DOHH2 (cell line): ENCODE data around the gene KLHDC1.
"Not testable (repeated sequence)": the region's sequence is repeated elsewhere in the genome, so short reads cannot be mapped to it uniquely, and the experiment has no call there.

Source experiments
- H3F3A ChIP-seq: fragments of 200-600 bp; sonication (generic), shearing (Covaris generic); 2 replicates; pipeline ENCODE4 v1.6.0; 2016; ENCODE audit warnings: antibody characterized with exemption, mild to moderate bottlenecking; ENCODE audit not compliant: control insufficient read depth, insufficient read depth
- H3K27ac ChIP-seq: fragments of 200-600 bp; sonication (generic); 2 replicates; pipeline ENCODE4 v1.5.1; 2014; ENCODE audit warnings: low read depth, mild to moderate bottlenecking, low read length, moderate library complexity
- H3K27me3 ChIP-seq: fragments of 200-600 bp; sonication (generic); 2 replicates; pipeline ENCODE4 v1.6.1; 2014; ENCODE audit warnings: mild to moderate bottlenecking, low read length, mixed read lengths; ENCODE audit not compliant: control insufficient read depth
- H3K36me3 ChIP-seq: fragments of 200-600 bp; sonication (generic); 2 replicates; pipeline ENCODE4 v1.6.1; 2014; ENCODE audit warnings: mild to moderate bottlenecking, low read length, moderate library complexity, mixed read lengths; ENCODE audit not compliant: control insufficient read depth
- H3K4me1 ChIP-seq: fragments of 200-600 bp; sonication (generic); 2 replicates; pipeline ENCODE4 v1.6.1; 2014; ENCODE audit warnings: mild to moderate bottlenecking, low read length, mixed read lengths; ENCODE audit not compliant: control insufficient read depth
- H3K4me2 ChIP-seq: fragments of 200-600 bp; sonication (generic); 2 replicates; pipeline ENCODE4 v1.6.0; 2014; ENCODE audit warnings: mild to moderate bottlenecking, low read length, moderate library complexity
- H3K4me3 ChIP-seq: fragments of 200-600 bp; sonication (generic); 2 replicates; pipeline ENCODE4 v1.5.1; 2014; ENCODE audit warnings: mild to moderate bottlenecking, low read length, mixed read lengths
- H3K79me2 ChIP-seq: fragments of 200-600 bp; sonication (generic); 2 replicates; pipeline ENCODE4 v1.6.1; 2014; ENCODE audit warnings: mild to moderate bottlenecking, low read length, mixed read lengths; ENCODE audit not compliant: control insufficient read depth
- H3K9me2 ChIP-seq: fragments of 200-600 bp; sonication (generic); replicated peaks from 2 replicates; pipeline ENCODE4 v1.6.1; 2014; ENCODE audit warnings: mild to moderate bottlenecking, low read length, mixed read lengths; ENCODE audit not compliant: control insufficient read depth
- H3K9me3 ChIP-seq: fragments of 200-600 bp; sonication (generic); 2 replicates; pipeline ENCODE4 v1.6.1; 2014; ENCODE audit warnings: antibody characterized with exemption, low read length, mixed read lengths; ENCODE audit not compliant: control insufficient read depth, insufficient read depth
- H4K20me1 ChIP-seq: fragments of 200-600 bp; sonication (generic); 2 replicates; pipeline ENCODE4 v1.6.0; 2014; ENCODE audit warnings: low read depth, mild to moderate bottlenecking, antibody characterized with exemption, low read length, moderate library complexity; ENCODE audit not compliant: control insufficient read depth, insufficient read depth
- EZH2phosphoT487 ChIP-seq: fragments of 200-600 bp; sonication (generic); IDR thresholded peaks from 2 replicates; pipeline ENCODE4 v1.6.1; 2017; ENCODE audit warnings: borderline replicate concordance, mild to moderate bottlenecking, antibody characterized with exemption, low read length, moderate library complexity, mixed read lengths
- TF ChIP-seq, protein P1 (sequence below): fragments of 200-600 bp; sonication (generic); IDR thresholded peaks from one replicate; pipeline ENCODE4 v1.5.1; 2014; ENCODE audit warnings: antibody characterized with exemption, mild to moderate bottlenecking, low read depth, low read length; ENCODE audit not compliant: poor library complexity, severe bottlenecking

KLHDC1 gene

DNA sequence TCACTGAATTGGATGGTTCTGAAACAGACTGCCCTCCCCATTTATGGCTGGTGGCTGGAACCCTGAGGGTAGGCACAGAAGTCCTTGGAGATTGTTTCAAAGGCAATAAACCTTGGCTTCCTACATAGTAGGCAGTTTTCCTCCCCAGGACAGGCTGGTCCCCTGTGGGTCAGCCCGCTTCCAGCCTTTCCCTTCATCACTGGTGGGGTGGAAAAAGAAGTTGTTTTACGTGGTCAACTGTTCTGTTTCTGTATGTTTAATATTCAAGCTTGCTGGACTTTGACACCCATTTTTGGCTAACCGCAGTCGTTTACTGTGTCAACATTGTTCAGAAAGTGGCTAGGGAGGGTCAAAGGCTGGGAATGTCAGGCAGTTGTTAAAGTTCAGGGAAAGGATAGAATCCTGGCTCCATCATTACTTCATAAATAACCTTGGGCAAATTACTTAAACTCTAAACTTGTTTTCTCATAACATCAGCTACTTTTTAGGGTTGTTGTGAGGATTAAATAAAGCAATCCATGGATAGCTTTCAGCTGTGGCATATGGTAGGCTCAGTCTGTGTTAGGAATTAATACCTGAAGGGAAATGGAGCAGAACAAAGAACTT, 77.4 kb downstream of the KLHDC1 start:
- H4K20me1 ChIP-seq: no peaks in the 10 kb centered on the region; the same call in none of the 2 replicates
- peak overlapping the region; percentile 89 for H3K4me3 ChIP-seq
- H3K27ac ChIP-seq: no peak overlapping the region
- H3K4me2 ChIP-seq: peak overlapping the region; percentile 80
- H3K9me3 ChIP-seq: no peaks in the 10 kb centered on the region
- H3K79me2 ChIP-seq: peaks cover 33% of the 10 kb centered on the region
- H3K9me2 ChIP-seq: no peaks in the 10 kb centered on the region
- peaks cover 51% of the 10 kb centered on the region for H3K4me1 ChIP-seq
- no peaks in the 10 kb centered on the region for H3K27me3 ChIP-seq
- peaks cover 28% of the 10 kb centered on the region for H3K36me3 ChIP-seq
- peaks cover 22% of the 10 kb centered on the region for H3F3A ChIP-seq
- TF ChIP-seq, protein P1, sequence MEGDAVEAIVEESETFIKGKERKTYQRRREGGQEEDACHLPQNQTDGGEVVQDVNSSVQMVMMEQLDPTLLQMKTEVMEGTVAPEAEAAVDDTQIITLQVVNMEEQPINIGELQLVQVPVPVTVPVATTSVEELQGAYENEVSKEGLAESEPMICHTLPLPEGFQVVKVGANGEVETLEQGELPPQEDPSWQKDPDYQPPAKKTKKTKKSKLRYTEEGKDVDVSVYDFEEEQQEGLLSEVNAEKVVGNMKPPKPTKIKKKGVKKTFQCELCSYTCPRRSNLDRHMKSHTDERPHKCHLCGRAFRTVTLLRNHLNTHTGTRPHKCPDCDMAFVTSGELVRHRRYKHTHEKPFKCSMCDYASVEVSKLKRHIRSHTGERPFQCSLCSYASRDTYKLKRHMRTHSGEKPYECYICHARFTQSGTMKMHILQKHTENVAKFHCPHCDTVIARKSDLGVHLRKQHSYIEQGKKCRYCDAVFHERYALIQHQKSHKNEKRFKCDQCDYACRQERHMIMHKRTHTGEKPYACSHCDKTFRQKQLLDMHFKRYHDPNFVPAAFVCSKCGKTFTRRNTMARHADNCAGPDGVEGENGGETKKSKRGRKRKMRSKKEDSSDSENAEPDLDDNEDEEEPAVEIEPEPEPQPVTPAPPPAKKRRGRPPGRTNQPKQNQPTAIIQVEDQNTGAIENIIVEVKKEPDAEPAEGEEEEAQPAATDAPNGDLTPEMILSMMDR: no peak
- TF ChIP-seq EZH2phosphoT487: no peak

DNA sequence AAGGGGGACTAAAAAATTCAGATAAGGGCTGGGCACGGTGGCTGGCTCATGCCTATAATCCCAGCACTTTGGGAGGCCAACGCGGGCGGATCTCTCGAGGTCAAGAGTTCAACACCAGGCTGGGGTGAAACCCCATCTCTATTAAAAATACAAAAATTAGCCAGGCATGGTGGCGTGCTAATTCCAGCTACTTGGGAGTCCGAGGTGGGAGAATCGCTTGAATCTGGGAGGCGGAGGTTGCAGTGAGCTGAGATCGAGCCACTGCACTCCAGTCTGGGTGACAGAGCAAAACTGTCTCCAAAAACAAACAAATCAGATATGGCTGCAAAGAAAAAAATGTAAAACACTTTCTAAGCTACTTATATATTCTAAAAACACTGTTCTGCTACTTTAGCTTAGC, 78.8 kb downstream of the KLHDC1 start:
- H3K4me1 ChIP-seq: peaks cover 49% of the 10 kb centered on the region
- H3F3A ChIP-seq: peaks cover 23% of the 10 kb centered on the region
- not testable (repeated sequence) for H3K9me3 ChIP-seq, H3K27me3 ChIP-seq, H3K4me3 ChIP-seq, H4K20me1 ChIP-seq, H3K9me2 ChIP-seq, H3K27ac ChIP-seq
- peaks cover 33% of the 10 kb centered on the region for H3K79me2 ChIP-seq
- H3K36me3 ChIP-seq: peaks cover 38% of the 10 kb centered on the region
- peak overlapping the region; percentile 54 for H3K4me2 ChIP-seq

DNA sequence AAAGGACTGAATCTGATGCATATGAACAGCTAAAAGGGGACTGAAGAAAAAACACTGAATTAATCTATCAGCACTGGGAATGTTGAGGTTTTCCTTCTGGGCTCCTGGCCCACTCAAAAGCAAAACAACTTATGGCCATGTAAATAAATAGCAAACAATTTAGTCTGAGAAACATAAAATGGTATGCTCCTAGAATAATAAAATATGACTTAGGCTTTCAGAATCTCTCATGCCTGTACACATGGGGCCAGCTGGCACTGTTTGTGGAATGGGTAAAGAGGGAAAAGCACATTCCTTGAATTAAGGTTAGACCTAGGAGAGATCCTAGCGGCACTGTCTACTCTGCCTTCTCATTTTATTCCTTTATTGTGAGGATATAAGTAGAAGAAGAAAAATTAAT, 81.2 kb downstream of the KLHDC1 start:
- Histone ChIP-seq H3K4me2 (no peak overlapping the region), H3K4me3 (no peak overlapping the region), H3K9me3 (no peaks in the 10 kb centered on the region), H3K9me2 (no peaks in the 10 kb centered on the region), H4K20me1 (no peaks in the 10 kb centered on the region; the same call in none of the 2 replicates), H3K79me2 (peaks cover 22% of the 10 kb centered on the region), H3K27ac (no peak overlapping the region), H3F3A (peaks cover 21% of the 10 kb centered on the region), H3K4me1 (peaks cover 36% of the 10 kb centered on the region), H3K27me3 (no peaks in the 10 kb centered on the region), H3K36me3 (peaks cover 50% of the 10 kb centered on the region)
- TF ChIP-seq, protein P1: no peak

DNA sequence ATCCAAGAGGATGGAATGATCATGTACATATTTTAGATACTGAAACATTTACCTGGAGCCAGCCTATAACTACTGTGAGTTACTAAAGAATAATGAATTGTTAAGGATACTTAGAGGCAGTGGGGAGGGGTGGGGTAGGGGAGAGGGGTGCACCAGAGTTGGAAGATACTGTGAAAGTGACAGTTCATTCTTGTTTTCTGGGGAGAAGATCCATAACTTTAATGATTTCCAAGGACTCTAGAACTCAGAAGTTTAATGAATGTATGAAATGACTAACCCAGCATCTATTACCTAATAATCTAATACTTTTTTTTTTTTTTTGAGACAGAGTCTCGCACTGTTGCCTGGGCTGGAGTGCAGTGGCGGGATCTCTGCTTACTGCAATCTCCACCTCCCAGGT, 85.5 kb downstream of the KLHDC1 start:
- H3F3A ChIP-seq: peaks cover 32% of the 10 kb centered on the region
- H3K79me2 ChIP-seq: no peaks in the 10 kb centered on the region
- peaks cover 84% of the 10 kb centered on the region for H3K36me3 ChIP-seq
- no peaks in the 10 kb centered on the region for H3K9me3 ChIP-seq
- H3K27ac ChIP-seq: no peak overlapping the region
- H3K4me2 ChIP-seq: no peak overlapping the region
- H3K9me2 ChIP-seq: no peaks in the 10 kb centered on the region
- no peaks in the 10 kb centered on the region for H3K4me1 ChIP-seq
- no peaks in the 10 kb centered on the region for H3K27me3 ChIP-seq
- H4K20me1 ChIP-seq: no peaks in the 10 kb centered on the region; the same call in 1 of the 2 replicates
- no peak for TF ChIP-seq EZH2phosphoT487
- TF ChIP-seq, protein P1: no peak
- H3K4me3 ChIP-seq: no peak overlapping the region

DNA sequence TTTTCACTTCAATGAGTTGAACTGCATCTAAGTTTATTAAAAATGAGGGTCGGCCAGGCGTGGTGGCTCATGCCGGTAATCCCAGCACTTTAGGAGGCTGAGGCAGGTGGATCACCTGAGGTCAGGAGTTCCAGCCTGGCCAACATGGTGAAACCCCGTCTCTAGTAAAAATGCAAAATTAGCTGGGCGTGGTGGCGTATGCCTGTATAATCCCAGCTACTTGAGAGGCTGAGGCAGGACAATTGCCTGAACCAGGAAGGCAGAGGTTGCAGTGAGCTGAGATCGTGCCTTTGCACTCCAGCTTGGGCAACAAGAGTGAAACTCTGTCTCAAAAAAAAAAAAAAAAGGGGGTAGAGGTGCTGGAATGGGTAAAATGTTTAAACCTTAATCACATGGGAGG, 88.1 kb downstream of the KLHDC1 start:
- not testable (repeated sequence) for H3K4me2 ChIP-seq, H3K27ac ChIP-seq, H4K20me1 ChIP-seq, H3K27me3 ChIP-seq, H3K9me2 ChIP-seq, H3K9me3 ChIP-seq, H3K79me2 ChIP-seq, H3K4me1 ChIP-seq, H3K4me3 ChIP-seq
- peaks cover 26% of the 10 kb centered on the region; the same call in 1 of the 2 replicates for H3F3A ChIP-seq
- H3K36me3 ChIP-seq: peaks cover 88% of the 10 kb centered on the region
